ENCODE results near the gene ODF2L. TPM values are rescaled to one million over a fixed set of nuclear protein-coding genes. Genes with fewer than 3 reads are reported as not detected.
"Not testable (repeated sequence)": the region's sequence is repeated elsewhere in the genome, so short reads cannot be mapped to it uniquely, and the experiment has no call there.

ODF2L gene
- total and polyA plus RNA-seq, 2 donors, result 10.3 to 122 TPM

DNA sequence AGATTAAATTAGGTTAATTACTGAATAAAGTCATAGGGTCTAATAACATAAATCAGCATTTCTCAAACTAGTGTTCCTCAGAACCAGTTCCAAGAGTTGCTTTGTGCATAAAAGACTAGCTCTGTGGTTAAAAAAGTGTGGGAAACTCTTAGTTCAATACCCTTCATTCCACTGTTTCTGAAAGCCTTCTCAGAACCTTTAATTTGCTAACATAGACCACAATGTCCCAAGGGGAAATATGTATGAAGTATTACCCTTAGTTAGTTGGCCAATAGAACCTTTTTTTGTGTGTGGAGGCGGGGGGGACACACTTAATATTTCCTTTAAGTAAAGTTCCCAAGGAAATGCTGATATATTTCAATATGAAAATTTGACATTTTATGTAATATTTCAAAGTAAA, 20.4 kb downstream of the ODF2L start:
- H3K27ac ChIP-seq (ENCODE audit: low read depth), result no peak overlapping the region
- no peak for DNase-seq (ENCODE audit: extremely low spot score)
- no peaks in the 10 kb centered on the region for H3K4me1 ChIP-seq (ENCODE audit: insufficient read depth)
- H3K4me3 ChIP-seq (ENCODE audit: low read depth, low read length), result no peak overlapping the region
- 100% methylated on average over 1 of the region's 1 CpG for WGBS
- H3K36me3 ChIP-seq (ENCODE audit: insufficient read depth), result peaks cover 3% of the 10 kb centered on the region

DNA sequence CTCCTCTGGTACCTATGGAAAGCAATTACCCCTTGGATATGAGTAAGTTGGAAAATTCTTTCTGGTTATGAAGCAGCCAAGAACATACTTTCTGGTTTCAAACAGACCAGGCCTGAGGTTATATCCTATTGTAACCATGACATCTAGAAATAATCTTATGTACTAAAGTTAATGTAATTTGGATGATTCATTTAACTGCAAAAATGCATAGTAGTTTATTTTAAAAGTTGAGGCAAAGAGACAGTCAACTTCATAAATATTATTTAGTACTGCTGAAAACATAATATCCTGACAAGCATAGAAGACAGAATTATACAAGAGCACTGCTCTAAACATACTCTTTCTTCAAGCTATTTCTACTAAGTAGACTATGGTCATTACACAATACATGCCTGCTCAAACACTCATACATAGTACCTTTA, 25.5 kb downstream of the ODF2L start:
- no peak for DNase-seq (ENCODE audit: extremely low spot score)
- H3K4me3 ChIP-seq (ENCODE audit: low read depth, low read length), result no peak overlapping the region
- no peaks in the 10 kb centered on the region for H3K4me1 ChIP-seq (ENCODE audit: insufficient read depth)
- H3K36me3 ChIP-seq (ENCODE audit: insufficient read depth), result peaks cover 3% of the 10 kb centered on the region
- no peak overlapping the region for H3K27ac ChIP-seq (ENCODE audit: low read depth)

DNA sequence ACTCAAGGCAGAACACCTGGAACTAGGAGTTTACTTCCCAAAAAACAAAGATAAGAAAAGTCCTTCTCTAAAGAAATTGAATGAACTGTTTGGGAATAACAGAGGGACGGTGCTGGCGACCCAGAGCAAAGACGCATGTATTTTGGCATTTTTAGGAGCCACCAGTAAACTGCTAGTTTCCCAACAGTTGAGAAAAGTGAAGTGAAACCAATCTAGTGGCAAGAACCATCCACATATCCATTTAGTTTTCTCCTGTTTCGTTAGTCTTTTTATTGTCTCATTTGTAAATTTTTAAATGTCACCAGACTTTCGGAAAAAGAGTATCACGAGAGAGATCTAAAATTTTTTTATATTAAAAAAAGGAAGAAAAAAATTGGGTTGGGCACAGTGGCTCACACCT, 30.2 kb downstream of the ODF2L start:
- H3K36me3 ChIP-seq (ENCODE audit: insufficient read depth), result no peaks in the 10 kb centered on the region
- H3K27ac ChIP-seq (ENCODE audit: low read depth), result no peak overlapping the region
- 95% methylated on average over 6 of the region's 6 CpGs for WGBS
- H3K4me1 ChIP-seq (ENCODE audit: insufficient read depth), result no peaks in the 10 kb centered on the region
- no peak overlapping the region for H3K4me3 ChIP-seq (ENCODE audit: low read depth, low read length)
- DNase-seq (ENCODE audit: extremely low spot score), result no peak

- WGBS, result 96% methylated on average over 4 of the region's 4 CpGs
- H3K27ac ChIP-seq (ENCODE audit: low read depth), result no peak overlapping the region
- no peaks in the 10 kb centered on the region for H3K4me1 ChIP-seq (ENCODE audit: insufficient read depth)
- no peak overlapping the region for H3K4me3 ChIP-seq (ENCODE audit: low read depth, low read length)
- no peaks in the 10 kb centered on the region for H3K36me3 ChIP-seq (ENCODE audit: insufficient read depth)
- DNase-seq (ENCODE audit: extremely low spot score), result no peak
These were observed 33.3 kb downstream of the ODF2L start for GRCh38 chr1:86362807-86363206.

DNA sequence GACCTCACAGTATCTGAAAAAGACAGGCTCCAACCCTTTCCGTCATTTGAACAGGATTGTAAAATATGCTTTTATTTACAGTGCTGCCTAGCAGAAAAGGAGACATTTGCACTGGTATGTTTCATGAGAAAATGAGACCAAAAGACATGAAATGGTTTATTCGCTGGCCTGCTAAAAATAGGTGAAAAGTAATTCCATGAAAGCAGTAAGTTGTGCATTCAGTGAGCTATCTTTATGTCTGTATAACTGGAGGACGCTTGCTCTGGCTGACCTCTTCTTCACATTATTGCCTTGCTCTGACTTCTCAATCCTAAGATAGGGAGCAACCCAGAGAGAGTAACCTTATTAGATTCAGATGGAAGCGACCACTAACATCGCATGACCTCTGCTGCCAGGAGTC, 38.3 kb downstream of the ODF2L start:
- Histone ChIP-seq H3K36me3 (ENCODE audit: insufficient read depth) (peaks cover 2% of the 10 kb centered on the region), H3K4me1 (ENCODE audit: insufficient read depth) (no peaks in the 10 kb centered on the region), H3K4me3 (ENCODE audit: low read depth, low read length) (no peak overlapping the region), H3K27ac (ENCODE audit: low read depth) (no peak overlapping the region)
- 65% methylated on average over 5 of the region's 5 CpGs for WGBS
- DNase-seq (ENCODE audit: extremely low spot score), result no peak

- no peaks in the 10 kb centered on the region for H3K4me1 ChIP-seq (ENCODE audit: insufficient read depth)
- H3K36me3 ChIP-seq (ENCODE audit: insufficient read depth), result peaks cover 2% of the 10 kb centered on the region
- no peak overlapping the region for H3K27ac ChIP-seq (ENCODE audit: low read depth)
- DNase-seq (ENCODE audit: extremely low spot score), result no peak
- WGBS, result 78% methylated on average over 10 of the region's 10 CpGs
- H3K4me3 ChIP-seq (ENCODE audit: low read depth, low read length), result no peak overlapping the region
These were observed 39.9 kb downstream of the ODF2L start for GRCh38 chr1:86356247-86356646.

DNA sequence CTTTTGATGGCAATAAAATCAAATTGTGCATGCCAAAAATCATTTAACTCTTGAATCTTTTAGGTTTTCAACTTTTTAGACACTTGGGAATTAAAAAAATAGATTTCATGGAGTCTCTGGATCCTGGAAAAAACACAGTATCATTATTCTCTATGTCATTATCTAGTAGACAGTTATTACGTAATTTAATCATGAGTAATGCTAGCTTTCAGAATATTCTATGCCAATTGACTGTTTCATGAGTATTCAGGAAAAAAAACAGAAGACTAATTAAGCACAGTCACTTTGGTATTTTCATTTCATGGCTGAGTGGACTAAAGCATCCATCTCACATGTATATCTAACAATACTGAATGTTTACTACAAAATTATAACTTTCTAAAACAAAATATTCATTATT, 44.0 kb downstream of the ODF2L start:
- Histone ChIP-seq H3K36me3 (ENCODE audit: insufficient read depth) (peaks cover 2% of the 10 kb centered on the region), H3K27ac (ENCODE audit: low read depth) (no peak overlapping the region), H3K4me1 (ENCODE audit: insufficient read depth) (no peaks in the 10 kb centered on the region), H3K4me3 (ENCODE audit: low read depth, low read length) (no peak overlapping the region)
- 91% methylated on average over 1 of the region's 1 CpG for WGBS
- DNase-seq (ENCODE audit: extremely low spot score), result no peak

- not testable (repeated sequence) for H3K27ac ChIP-seq (ENCODE audit: low read depth); H3K4me3 ChIP-seq (ENCODE audit: low read depth, low read length); H3K4me1 ChIP-seq (ENCODE audit: insufficient read depth); DNase-seq (ENCODE audit: extremely low spot score); H3K36me3 ChIP-seq (ENCODE audit: insufficient read depth)
- 95% methylated on average over 3 of the region's 3 CpGs for WGBS
These were observed 45.9 kb downstream of the ODF2L start for GRCh38 chr1:86350230-86350629.

GRCh38 chr1:86346388-86346787, 49.7 kb downstream of the ODF2L start:
- 100% methylated on average over 1 of the region's 1 CpG for WGBS
- H3K4me1 ChIP-seq (ENCODE audit: insufficient read depth), result no peaks in the 10 kb centered on the region
- no peak for DNase-seq (ENCODE audit: extremely low spot score)
- H3K27ac ChIP-seq (ENCODE audit: low read depth), result no peak overlapping the region
- no peak overlapping the region for H3K4me3 ChIP-seq (ENCODE audit: low read depth, low read length)
- no peaks in the 10 kb centered on the region for H3K36me3 ChIP-seq (ENCODE audit: insufficient read depth)

DNA sequence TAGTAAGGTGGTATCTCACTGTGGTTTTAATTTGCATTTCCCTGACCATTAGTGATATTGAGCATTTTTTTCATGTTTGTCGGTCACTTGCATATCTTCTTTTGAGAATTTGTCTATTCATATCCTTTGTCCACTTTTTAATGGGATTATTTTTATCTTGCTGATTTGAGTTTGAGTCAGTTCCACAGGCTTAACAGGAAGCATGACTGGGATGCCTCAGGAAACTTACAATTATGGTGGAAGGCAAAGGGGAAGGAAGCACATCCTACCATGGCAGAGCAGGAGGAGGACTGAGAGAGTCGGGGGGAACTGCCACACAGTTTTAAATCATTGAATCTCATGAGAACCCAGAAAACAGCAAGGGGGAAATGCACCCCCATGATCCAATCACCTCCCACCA, 51.1 kb downstream of the ODF2L start:
- Histone ChIP-seq H3K4me1 (ENCODE audit: insufficient read depth) (no peaks in the 10 kb centered on the region), H3K27ac (ENCODE audit: low read depth) (no peak overlapping the region), H3K36me3 (ENCODE audit: insufficient read depth) (no peaks in the 10 kb centered on the region), H3K4me3 (ENCODE audit: low read depth, low read length) (no peak overlapping the region)
- WGBS, result 90% methylated on average over 2 of the region's 2 CpGs
- DNase-seq (ENCODE audit: extremely low spot score), result no peak

DNA sequence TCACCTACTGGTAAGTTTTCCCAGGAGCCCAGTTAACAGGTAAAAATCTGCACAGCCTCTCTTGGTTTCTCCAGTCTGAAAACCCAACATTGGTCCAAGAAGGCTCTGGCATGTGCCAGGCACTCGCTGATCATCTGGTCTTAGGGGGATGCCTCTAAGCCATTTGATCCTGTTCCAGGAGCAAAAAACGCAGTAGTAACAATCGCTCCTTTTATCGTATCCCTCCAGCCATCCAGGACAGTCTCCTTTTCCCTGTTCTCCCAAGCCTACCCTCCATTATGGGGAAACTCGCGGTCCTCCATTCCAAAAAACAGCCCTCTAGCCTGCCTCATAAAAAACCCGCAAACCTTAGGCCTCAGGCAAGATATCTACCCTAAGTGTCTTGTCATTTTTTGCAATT, 56.2 kb downstream of the ODF2L start:
- 94% methylated on average over 7 of the region's 7 CpGs for WGBS
- Histone ChIP-seq H3K4me3 (ENCODE audit: low read depth, low read length) (no peak overlapping the region), H3K27ac (ENCODE audit: low read depth) (no peak overlapping the region), H3K4me1 (ENCODE audit: insufficient read depth) (no peaks in the 10 kb centered on the region), H3K36me3 (ENCODE audit: insufficient read depth) (no peaks in the 10 kb centered on the region)
- DNase-seq (ENCODE audit: extremely low spot score), result no peak

DNA sequence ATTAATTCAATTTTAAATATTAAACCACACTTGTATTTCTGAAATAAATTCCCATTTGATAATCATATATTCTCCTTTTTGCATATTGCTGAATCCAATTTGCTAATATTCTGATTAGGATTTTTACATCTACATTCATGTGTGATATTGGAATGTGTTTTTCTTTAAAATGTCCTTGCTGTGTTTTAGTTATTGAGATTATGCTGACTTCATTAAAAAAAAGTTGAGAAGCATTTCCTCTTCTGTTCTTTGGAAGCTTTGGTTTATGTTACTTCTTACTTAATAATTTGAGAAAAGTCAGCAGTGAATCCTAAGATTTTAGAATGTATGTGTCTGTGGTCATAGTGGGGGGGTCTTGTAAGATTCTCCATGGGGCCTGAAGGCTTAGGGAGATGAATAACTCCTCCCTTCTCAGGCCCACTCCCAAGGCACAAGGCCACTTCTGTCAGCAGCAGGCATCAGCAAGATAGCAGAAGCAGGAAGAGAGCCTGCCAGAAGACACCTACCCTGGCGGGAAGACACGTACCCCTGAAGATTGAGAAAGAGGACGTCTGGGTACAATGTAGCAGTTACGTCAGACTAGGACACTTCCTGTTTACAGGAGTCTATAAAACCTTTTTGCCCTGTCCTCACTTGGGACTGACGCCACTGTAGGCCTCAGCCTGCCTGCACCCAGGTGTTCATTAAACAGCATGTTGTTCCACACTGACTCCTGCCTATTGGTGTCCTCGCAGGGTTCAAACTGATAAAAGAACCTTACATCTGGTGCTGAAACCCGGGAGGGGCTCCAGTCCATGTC, 56.9 kb downstream of the ODF2L start:
- Histone ChIP-seq H3K27ac (ENCODE audit: low read depth) (no peak overlapping the region), H3K36me3 (ENCODE audit: insufficient read depth) (no peaks in the 10 kb centered on the region), H3K4me1 (ENCODE audit: insufficient read depth) (no peaks in the 10 kb centered on the region), H3K4me3 (ENCODE audit: low read depth, low read length) (no peak overlapping the region)
- 62% methylated on average over 7 of the region's 7 CpGs for WGBS
- DNase-seq (ENCODE audit: extremely low spot score), result no peak

DNA sequence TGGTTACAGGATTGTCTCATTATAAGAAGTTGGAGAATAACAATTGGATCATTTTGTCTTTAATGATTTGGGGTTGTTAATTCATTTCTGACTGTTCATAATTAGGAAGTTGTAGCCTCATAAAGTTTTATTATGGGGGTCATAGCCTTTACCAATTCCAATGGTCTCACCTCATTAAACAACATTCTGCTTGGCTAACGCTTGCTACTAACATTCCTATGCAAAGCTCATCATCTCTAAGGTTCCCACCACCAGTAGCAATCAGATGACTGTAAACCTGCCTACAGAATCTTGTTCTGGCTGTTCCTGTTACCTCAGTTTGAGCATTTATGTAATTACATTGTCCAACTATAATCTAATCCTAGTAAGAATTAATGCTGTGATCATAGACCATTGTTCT, 60.2 kb downstream of the ODF2L start:
- 58% methylated on average over 1 of the region's 1 CpG for WGBS
- Histone ChIP-seq H3K36me3 (ENCODE audit: insufficient read depth) (no peaks in the 10 kb centered on the region), H3K4me1 (ENCODE audit: insufficient read depth) (no peaks in the 10 kb centered on the region), H3K4me3 (ENCODE audit: low read depth, low read length) (no peak overlapping the region), H3K27ac (ENCODE audit: low read depth) (no peak overlapping the region)
- no peak for DNase-seq (ENCODE audit: extremely low spot score)

DNA sequence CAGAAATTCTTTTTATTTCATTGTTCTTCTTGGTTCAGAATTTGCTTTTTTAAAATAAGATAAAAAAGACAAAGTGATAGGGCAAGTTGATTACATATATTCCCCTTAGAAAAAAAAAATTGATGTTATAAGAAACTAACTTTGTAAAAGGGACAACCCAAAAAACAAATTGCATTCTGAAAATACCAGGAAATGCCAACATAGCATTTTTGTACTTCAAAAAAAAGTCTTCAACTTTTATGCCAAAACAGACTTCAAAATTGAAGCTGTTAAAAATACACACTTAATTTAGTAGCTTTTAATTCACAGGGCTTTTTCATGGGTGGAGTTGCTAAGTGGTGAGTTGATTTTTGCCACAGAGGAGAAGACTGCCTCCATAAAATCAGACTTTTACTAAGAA, 70.9 kb downstream of the ODF2L start:
- DNase-seq (ENCODE audit: extremely low spot score), result no peak
- Histone ChIP-seq H3K36me3 (ENCODE audit: insufficient read depth) (no peaks in the 10 kb centered on the region), H3K27ac (ENCODE audit: low read depth) (no peak overlapping the region), H3K4me1 (ENCODE audit: insufficient read depth) (no peaks in the 10 kb centered on the region), H3K4me3 (ENCODE audit: low read depth, low read length) (no peak overlapping the region)

All from urinary bladder (tissue), 4 donors.